Activated CD4-positive, alpha-beta T cell treated with anti-CD3 and anti-CD28 coated beads for 36 hours (primary cell): ENCODE data around the gene SLC32A1. TPM values are rescaled to one million over a fixed set of nuclear protein-coding genes. Genes with fewer than 3 reads are reported as not detected.

Experiments
- ATAC-seq: fragments of 200-7000 bp; cut with Tn5 transposase; one replicate; pipeline ENCODE4 v1.10.0; 2021; ENCODE audit warnings: mild to moderate bottlenecking, moderate library complexity
- CTCF ChIA-PET: fragments of 350-600 bp; sonication (Branson Sonifier 250); formaldehyde crosslinking; loops from one replicate; lab custom pipeline; 2021; ENCODE audit warnings: antibody characterized with exemption; lab: Charles Lee
- POLR2A ChIA-PET: fragments of 350-600 bp; sonication (Branson Sonifier 250); formaldehyde crosslinking; loops from one replicate; lab custom pipeline; 2021; ENCODE audit warnings: antibody characterized with exemption, inconsistent platforms; lab: Charles Lee
- DNase-seq: peaks from one replicate; pipeline ENCODE4 v3.0.0-alpha.2; 2020
- H3K27ac Mint-ChIP-seq: one replicate; pipeline ENCODE4 v1.8.0; 2021; ENCODE audit warnings: mixed read lengths
- H3K27me3 Mint-ChIP-seq: one replicate; pipeline ENCODE4 v1.8.0; 2021; ENCODE audit warnings: mixed read lengths
- H3K36me3 Mint-ChIP-seq: one replicate; pipeline ENCODE4 v1.8.0; 2021; ENCODE audit warnings: low read depth, mixed read lengths
- H3K4me1 Mint-ChIP-seq: one replicate; pipeline ENCODE4 v1.8.0; 2021; ENCODE audit warnings: mixed read lengths
- H3K4me3 Mint-ChIP-seq: one replicate; pipeline ENCODE4 v1.8.0; 2021; ENCODE audit warnings: mild to moderate bottlenecking, moderate library complexity, mixed read lengths
- H3K9me3 Mint-ChIP-seq: one replicate; pipeline ENCODE4 v1.8.0; 2021; ENCODE audit warnings: low read depth, mixed read lengths
- intact Hi-C, 2 experiments: fragments of 100-400 bp; cut with DNase I in 1 of 2; cut with micrococcal nuclease in 1 of 2; formaldehyde crosslinking; loops; one replicate each; pipeline versions ENCODE4 v1.14.2 to v1.15.1; 2022 to 2024; cut with DNase I, micrococcal nuclease
- total RNA-seq, 2 experiments: library from RNA; stranded (reverse); gene quantifications; one replicate each; pipeline ENCODE4 v1.2.3, GENCODE V29; 2021

SLC32A1 gene
- total RNA-seq, 2 experiments from 2014 or later, result not detected

DNA sequence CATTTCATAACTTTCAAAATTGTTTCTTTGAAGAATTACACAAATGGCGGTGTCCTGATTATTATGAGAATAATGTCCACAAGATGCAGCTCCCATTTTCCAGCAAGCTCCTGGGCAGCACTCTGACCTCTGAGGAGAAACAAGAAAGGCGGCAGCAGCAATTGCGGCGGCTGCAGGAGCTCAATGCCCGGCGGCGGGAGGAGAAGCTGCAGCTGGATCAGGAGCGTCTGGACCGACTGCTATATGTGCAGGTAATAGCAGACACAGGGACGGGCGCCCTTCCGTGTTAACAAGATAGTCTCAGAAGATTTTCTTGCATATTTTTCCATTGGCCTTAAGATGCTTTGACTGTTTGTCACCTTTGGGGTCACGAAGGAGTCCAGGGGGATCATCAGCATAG is 30.6 kb downstream of the SLC32A1 start:
- H3K27me3 Mint-ChIP-seq, result no peaks in the 10 kb centered on the region
- no peaks in the 10 kb centered on the region for H3K9me3 Mint-ChIP-seq
- DNase-seq (no peak), ATAC-seq (no peak)
- no peak overlapping the region for H3K4me3 Mint-ChIP-seq
- H3K36me3 Mint-ChIP-seq, result peaks cover 34% of the 10 kb centered on the region
- intact Hi-C loops, result no loop called here
- ChIA-PET CTCF (interaction anchor here (1.0 to 4.6 kb wide), 5 partner anchors 29 to 137 kb away, joined by 5 to 14 read pairs (median 5); no protein-coding TSS in a partner anchor), POLR2A (no interaction called here)
- H3K4me1 Mint-ChIP-seq, result peaks cover 5% of the 10 kb centered on the region
- no peak overlapping the region for H3K27ac Mint-ChIP-seq

DNA sequence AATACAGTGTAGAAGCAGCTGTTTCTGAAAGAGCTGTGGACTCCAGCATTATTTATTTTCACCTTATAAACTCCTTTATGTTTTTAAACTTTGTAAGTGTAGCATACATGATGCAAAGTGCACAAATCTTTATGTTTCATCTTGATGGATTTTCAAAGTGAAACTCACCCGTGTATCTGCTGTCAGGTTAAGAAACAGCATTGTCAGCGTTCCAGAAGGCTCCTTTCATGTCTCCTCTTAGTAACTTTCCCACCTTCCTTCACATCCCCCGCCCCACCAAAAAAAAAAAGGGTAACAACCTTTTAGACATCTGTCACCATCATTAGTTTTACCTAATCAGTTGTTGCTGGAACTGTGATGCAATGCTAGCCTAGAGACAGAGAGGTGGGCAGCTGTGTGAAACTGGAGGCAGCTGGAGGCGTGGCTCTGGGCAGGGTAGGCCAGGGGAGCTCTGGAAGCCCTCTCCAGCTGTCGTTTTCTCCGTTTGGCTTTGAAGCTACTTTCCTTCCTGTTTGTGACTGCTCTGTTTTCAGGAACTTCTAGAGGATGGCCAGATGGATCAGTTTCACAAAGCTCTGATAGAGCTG is 31.1 kb downstream of the SLC32A1 start:
- intact Hi-C loops, result no loop called here
- Mint-ChIP-seq H3K9me3 (no peaks in the 10 kb centered on the region), H3K4me3 (no peak overlapping the region), H3K36me3 (peaks cover 39% of the 10 kb centered on the region), H3K27me3 (no peaks in the 10 kb centered on the region), H3K4me1 (peaks cover 2% of the 10 kb centered on the region), H3K27ac (no peak overlapping the region)
- no peak for DNase-seq
- ATAC-seq, result no peak
- POLR2A ChIA-PET, result no interaction called here
- CTCF ChIA-PET, result interaction anchor here (0.7 to 4.6 kb wide), 5 partner anchors 30 to 282 kb away, joined by 5 to 14 read pairs (median 5); no protein-coding TSS in a partner anchor

DNA sequence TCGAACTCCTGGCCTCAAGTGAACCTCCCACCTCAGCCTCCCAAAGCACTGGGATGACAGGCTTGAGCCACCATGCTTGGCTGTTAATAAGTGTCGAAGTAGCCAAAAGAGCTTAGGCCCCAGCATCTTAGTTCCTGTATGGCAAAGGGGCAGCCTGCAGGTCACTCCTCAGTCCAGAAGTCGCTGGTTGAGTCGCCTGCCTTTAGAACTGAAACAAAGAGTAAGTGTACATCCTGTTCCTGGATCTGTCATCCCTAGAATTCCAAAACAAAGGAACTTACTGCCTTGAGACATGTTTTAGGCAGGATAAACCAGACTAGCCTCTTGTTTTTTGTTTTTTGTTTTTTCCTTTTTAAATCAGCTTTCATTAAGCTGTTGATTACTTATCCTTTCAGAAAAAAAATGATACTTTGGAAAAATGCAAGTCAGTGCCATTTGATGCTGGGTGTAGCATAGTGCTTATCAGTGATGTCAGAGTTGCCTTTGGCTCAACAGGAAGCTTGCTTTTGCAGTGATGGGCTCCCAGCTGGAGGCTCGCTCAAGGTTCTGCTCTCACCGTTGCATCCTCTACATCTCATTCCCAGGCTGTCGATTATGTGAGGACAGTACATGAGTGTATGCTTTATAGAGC is 33.0 kb downstream of the SLC32A1 start:
- ATAC-seq (no peak), DNase-seq (no peak)
- Mint-ChIP-seq H3K27me3 (no peaks in the 10 kb centered on the region), H3K27ac (no peak overlapping the region), H3K36me3 (peaks cover 49% of the 10 kb centered on the region), H3K9me3 (no peaks in the 10 kb centered on the region), H3K4me1 (no peaks in the 10 kb centered on the region), H3K4me3 (no peak overlapping the region)
- intact Hi-C loops, result no loop called here
- ChIA-PET CTCF (interaction anchor here (0.7 to 4.6 kb wide), 2 partner anchors 15 to 135 kb away, joined by 4 to 14 read pairs; no protein-coding TSS in a partner anchor), POLR2A (interaction anchor here (0.6 kb wide), 1 partner anchor 223 kb away, joined by 7 read pairs; no protein-coding TSS in a partner anchor)

DNA sequence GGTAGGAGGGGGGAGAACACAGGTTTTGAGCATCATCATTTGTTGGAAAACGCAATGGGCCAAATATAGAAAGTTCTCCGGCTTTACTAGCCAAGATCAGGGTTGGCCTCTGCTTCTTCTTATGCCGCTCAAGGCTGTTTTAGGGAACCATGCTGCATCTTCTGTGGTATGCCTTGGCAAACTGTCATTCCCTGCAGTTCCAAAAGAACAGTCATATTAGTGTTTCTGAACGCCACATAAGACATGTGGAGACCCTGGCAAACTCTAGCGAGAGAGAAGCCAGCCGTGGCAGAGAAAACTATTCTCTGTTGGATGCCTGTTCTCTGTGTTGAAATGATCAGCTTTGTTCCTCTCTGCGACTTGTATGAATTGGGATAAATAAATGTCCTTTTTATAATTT is 34.8 kb downstream of the SLC32A1 start:
- CTCF ChIA-PET, result interaction anchor here (0.5 to 7.2 kb wide), 6 partner anchors 8 to 200 kb away, joined by 3 to 51 read pairs (median 5); no protein-coding TSS in a partner anchor
- H3K4me1 Mint-ChIP-seq, result peaks cover 10% of the 10 kb centered on the region
- no peak for ATAC-seq
- H3K36me3 Mint-ChIP-seq, result peaks cover 48% of the 10 kb centered on the region
- no peak overlapping the region for H3K4me3 Mint-ChIP-seq
- intact Hi-C loops, result no loop called here
- no peak overlapping the region for H3K27ac Mint-ChIP-seq
- H3K9me3 Mint-ChIP-seq, result no peaks in the 10 kb centered on the region
- POLR2A ChIA-PET, result no interaction called here
- DNase-seq, result no peak
- H3K27me3 Mint-ChIP-seq, result no peaks in the 10 kb centered on the region

DNA sequence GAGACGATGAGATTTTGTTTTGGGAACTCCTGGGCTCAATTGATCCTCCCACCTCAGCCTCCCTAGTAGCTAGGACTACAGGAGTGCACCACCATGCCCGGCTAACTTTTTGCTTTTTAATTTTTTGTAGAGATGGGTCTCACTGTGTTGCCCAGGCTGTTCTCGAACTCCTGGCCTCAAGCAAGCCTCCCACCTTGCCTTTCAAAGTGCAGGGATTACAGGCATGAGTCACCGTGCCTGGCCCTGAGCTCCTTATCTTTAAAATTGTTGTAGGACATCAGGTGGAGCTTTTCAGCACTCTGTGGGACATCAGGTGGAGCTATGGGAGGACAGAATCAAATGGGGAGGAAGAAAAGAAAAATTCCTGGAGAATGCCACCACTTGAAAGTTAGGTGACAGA is 36.7 kb downstream of the SLC32A1 start:
- Mint-ChIP-seq H3K4me3 (no peak overlapping the region), H3K36me3 (peaks cover 49% of the 10 kb centered on the region), H3K9me3 (no peaks in the 10 kb centered on the region), H3K4me1 (peaks cover 22% of the 10 kb centered on the region), H3K27ac (no peak overlapping the region), H3K27me3 (no peaks in the 10 kb centered on the region)
- intact Hi-C loops, result no loop called here
- ChIA-PET CTCF (interaction anchor here (1.2 to 7.2 kb wide), 2 partner anchors 9 to 10 kb away, joined by 4 to 51 read pairs; no protein-coding TSS in a partner anchor), POLR2A (interaction anchor here (0.6 kb wide), 1 partner anchor 12 kb away, joined by 5 read pairs; no protein-coding TSS in a partner anchor)
- DNase-seq (no peak), ATAC-seq (no peak)

DNA sequence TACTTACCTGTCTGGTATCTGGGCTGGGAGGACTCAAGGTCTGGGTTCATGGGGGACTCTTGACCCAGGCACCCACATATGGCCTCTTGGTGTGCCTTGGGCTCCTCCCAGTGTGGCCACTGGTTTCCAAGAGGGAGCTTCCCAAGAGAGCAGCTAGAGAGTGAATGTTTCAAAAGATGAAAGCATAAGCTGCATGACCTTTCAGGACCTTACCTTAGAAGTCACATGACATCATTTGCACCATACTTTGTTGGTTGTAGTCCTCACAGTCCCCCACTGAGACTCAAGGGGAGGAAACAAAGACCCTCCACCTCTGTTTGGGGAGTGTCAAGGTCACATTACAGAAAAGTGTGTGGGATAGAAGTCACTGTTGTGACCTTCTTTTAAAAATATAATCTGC is 37.9 kb downstream of the SLC32A1 start:
- intact Hi-C loops, result no loop called here
- Mint-ChIP-seq H3K4me3 (no peak overlapping the region), H3K4me1 (peaks cover 22% of the 10 kb centered on the region), H3K27me3 (no peaks in the 10 kb centered on the region), H3K27ac (no peak overlapping the region), H3K36me3 (peaks cover 53% of the 10 kb centered on the region), H3K9me3 (no peaks in the 10 kb centered on the region)
- DNase-seq (no peak), ATAC-seq (no peak)
- CTCF ChIA-PET, result interaction anchor here (0.7 to 7.2 kb wide), 3 partner anchors 8 to 340 kb away, joined by 3 to 51 read pairs (median 4); no protein-coding TSS in a partner anchor
- POLR2A ChIA-PET, result no interaction called here

DNA sequence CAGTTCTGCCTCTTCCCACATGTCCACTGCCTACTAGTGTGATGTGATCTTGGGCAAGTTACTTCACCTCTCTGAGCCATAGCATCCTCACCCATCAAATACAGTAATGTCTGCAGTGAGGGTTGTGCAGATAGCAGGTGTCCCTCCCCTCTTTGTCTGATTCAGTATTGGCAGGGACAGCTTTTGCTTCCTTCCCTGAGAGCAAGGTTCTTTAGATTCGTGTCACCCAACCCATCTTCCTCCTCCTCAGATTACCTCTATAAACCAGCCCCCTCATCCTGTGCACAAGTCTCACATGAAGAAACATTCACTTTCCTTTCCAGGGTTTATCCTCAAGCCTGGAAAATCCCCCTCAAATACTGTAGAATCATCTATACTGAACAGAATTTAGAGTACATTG is 39.3 kb downstream of the SLC32A1 start:
- ATAC-seq (no peak), DNase-seq (no peak)
- POLR2A ChIA-PET, result no interaction called here
- CTCF ChIA-PET, result interaction anchor here (0.7 to 7.2 kb wide), 3 partner anchors 13 to 31 kb away, joined by 3 to 51 read pairs (median 4); no protein-coding TSS in a partner anchor
- no peaks in the 10 kb centered on the region for H3K27me3 Mint-ChIP-seq
- peaks cover 22% of the 10 kb centered on the region for H3K4me1 Mint-ChIP-seq
- H3K4me3 Mint-ChIP-seq, result no peak overlapping the region
- H3K9me3 Mint-ChIP-seq, result no peaks in the 10 kb centered on the region
- peaks cover 50% of the 10 kb centered on the region for H3K36me3 Mint-ChIP-seq
- H3K27ac Mint-ChIP-seq, result no peak overlapping the region
- intact Hi-C loops, result no loop called here

DNA sequence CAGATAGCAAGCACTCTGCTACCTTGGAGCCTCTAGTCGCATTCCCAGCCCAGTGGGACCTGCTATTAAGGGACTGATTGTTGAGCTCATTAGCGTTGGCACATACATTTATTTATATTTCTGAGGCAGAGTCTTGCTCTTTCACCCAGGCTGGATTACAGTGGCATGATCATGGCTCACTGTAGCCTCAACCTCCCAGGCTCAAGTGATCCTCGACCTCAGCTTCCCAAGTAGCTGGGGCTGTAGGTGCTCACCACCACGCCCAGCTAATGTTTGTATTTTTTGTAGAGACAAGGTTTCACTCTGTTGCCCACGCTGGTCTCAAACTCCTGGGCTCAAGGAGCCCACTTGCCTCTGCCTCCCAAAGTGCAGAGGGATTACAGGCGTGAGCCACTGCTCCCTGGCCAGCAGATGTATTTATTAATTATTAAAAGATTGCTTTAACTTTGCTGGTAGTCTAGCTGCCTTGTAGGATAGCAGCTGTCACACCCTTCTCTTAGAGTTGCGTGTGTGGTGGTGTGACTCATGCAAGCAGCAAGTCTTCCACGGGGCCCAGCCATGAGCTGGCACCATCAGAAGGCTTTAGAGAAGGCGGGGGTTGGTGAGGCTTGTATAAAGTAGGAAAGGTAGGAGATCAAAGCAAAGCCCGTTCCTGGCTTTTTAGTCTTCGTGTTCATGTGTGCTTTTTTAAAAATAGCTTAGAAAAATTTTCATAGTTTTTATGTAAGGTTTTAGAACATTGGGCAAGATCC is 40.5 kb downstream of the SLC32A1 start:
- Mint-ChIP-seq H3K9me3 (no peaks in the 10 kb centered on the region), H3K36me3 (peaks cover 54% of the 10 kb centered on the region), H3K27ac (peak overlapping the region; percentile 79), H3K4me3 (no peak overlapping the region), H3K4me1 (peaks cover 22% of the 10 kb centered on the region), H3K27me3 (no peaks in the 10 kb centered on the region)
- POLR2A ChIA-PET, result no interaction called here
- CTCF ChIA-PET, result interaction anchor here (0.7 to 7.2 kb wide), 5 partner anchors 14 to 144 kb away, joined by 3 to 51 read pairs (median 3); no protein-coding TSS in a partner anchor
- DNase-seq (peak; percentile 82), ATAC-seq (peak; percentile 100)
- intact Hi-C loops, result no loop called here

DNA sequence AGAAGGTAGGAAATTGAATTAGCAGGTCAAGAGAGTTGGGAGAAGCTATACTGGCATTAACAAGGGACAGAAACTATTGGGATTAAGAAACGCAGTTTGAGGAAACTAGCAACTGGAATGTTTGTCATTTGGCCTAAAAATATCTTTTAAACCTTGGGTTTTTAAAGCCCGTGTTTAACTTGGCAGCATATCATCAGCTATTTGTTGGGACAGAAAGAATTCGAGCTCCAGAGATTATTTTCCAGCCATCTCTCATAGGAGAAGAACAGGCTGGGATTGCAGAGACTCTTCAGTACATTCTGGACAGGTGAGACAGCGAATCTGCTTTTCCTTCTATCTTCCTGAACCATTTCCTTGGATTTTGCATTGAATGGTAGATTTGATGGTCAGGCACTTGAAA is 41.8 kb downstream of the SLC32A1 start:
- POLR2A ChIA-PET, result no interaction called here
- no peak overlapping the region for H3K27ac Mint-ChIP-seq
- no peaks in the 10 kb centered on the region for H3K27me3 Mint-ChIP-seq
- ATAC-seq, result no peak
- CTCF ChIA-PET, result interaction anchor here (0.6 to 7.2 kb wide), 5 partner anchors 12 to 117 kb away, joined by 3 to 51 read pairs (median 7); no protein-coding TSS in a partner anchor
- no peak for DNase-seq
- peaks cover 41% of the 10 kb centered on the region for H3K36me3 Mint-ChIP-seq
- H3K4me1 Mint-ChIP-seq, result peaks cover 22% of the 10 kb centered on the region
- intact Hi-C loops, result no loop called here
- no peaks in the 10 kb centered on the region for H3K9me3 Mint-ChIP-seq
- H3K4me3 Mint-ChIP-seq, result no peak overlapping the region

DNA sequence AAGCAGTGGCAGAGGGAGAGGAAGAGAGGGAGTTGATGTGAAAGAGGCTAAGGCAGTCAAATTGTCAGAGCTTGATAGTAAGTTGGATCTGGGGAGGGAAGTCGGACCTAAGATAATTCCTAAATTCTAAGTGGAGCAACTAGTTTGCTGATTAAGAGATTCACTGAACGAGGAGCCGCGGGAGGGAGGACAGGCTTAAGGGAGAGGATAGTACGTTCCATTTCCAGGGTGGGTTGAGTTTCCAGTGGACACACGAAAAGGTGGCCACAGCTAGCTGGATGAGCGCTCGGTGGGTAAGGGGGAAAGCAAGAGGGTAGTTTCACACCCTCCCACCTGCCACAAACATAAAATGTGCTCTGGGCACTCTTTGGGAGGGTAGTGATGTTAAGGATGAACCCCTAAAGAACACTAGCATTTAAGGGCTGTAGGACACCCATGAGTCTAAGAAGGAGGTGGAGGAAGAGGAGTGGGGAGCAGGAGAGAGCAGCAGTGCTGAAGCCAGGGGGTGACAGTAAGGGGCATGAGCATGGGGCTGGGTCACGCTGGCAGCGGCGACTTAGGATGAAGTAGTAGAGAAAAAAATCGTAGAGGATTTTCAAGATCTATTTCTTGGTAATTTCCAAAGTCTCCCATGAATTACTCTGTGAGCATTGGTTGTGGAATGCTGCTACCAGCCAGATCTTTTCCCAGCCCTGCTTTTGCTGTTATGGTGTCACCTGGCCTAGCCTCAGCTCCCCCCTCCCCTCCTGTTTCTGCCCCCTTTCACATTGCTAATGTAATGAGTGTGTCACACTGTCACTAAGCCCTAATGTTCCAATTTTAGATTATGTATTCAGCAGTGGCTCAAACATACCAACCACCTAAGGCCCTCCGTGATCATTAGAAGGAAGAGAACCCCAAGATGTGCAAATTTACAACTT is 45.4 kb downstream of the SLC32A1 start:
- H3K9me3 Mint-ChIP-seq, result no peaks in the 10 kb centered on the region
- intact Hi-C loops, result no loop called here
- no peak overlapping the region for H3K27ac Mint-ChIP-seq
- H3K36me3 Mint-ChIP-seq, result peaks cover 52% of the 10 kb centered on the region
- ChIA-PET CTCF (interaction anchor here (0.6 to 1.8 kb wide), 6 partner anchors 8 to 199 kb away, joined by 3 to 6 read pairs (median 4); no protein-coding TSS in a partner anchor), POLR2A (no interaction called here)
- no peaks in the 10 kb centered on the region for H3K27me3 Mint-ChIP-seq
- H3K4me1 Mint-ChIP-seq, result peaks cover 7% of the 10 kb centered on the region
- DNase-seq, result no peak
- no peak overlapping the region for H3K4me3 Mint-ChIP-seq
- ATAC-seq, result no peak
